ENCODE data around the gene DNAI4. TPM values are rescaled to one million over a fixed set of nuclear protein-coding genes. Genes with fewer than 3 reads are reported as not detected.
A peak's percentile ranks its signal among the peaks of the same experiment; 100 is the strongest.

DNAI4 gene
- total and polyA plus RNA-seq, 9 of the 15 experiments (the other 6 are each of a cell fraction or from before 2014, with no cell fraction given): 0.57 to 4.8 (median 2.6) TPM; not detected in 1

GRCh38 chr1:66852870-66853269, 71.8 kb downstream of the DNAI4 start:
- in situ Hi-C loops (cut with MboI) (no loop called here), intact Hi-C loops (cut with micrococcal nuclease) (no loop called here)
- Histone ChIP-seq H3K9me1 (ENCODE audit: control insufficient read depth, insufficient read depth, low read length) (no peaks in the 10 kb centered on the region), H4K20me1 (replicated peaks; ENCODE audit: control insufficient read depth, insufficient read depth, low read length) (no peaks in the 10 kb centered on the region), H3K9me3 (replicated peaks; ENCODE audit: control insufficient read depth, insufficient read depth, low read depth, low read length) (no peaks in the 10 kb centered on the region), H3K27ac (ENCODE audit: extremely low read depth, low read depth, low read length) (no peak overlapping the region), H3K79me2 (ENCODE audit: control insufficient read depth, insufficient read depth, low read length) (no peaks in the 10 kb centered on the region), H2AFZ (ENCODE audit: low read depth, low read length) (peak overlapping the region; percentile 70), H3K36me3 (ENCODE audit: control insufficient read depth, insufficient read depth, low read length) (no peaks in the 10 kb centered on the region), H3K9ac (ENCODE audit: insufficient read depth in 1 of 2, low read depth in 2 of 2, low read length in 2 of 2) (no peak overlapping the region), H3K4me2 (ENCODE audit: insufficient read depth, low read length) (no peak overlapping the region), H3K4me1 (replicated peaks in 1 of 2; ENCODE audit: control insufficient read depth in 2 of 2, insufficient read depth in 2 of 2, low read length in 2 of 2) (no peaks in the 10 kb centered on the region), H3K4me3 (no peak overlapping the region), H3K27me3 (ENCODE audit: control insufficient read depth in 2 of 2, insufficient read depth in 2 of 2, low read length in 2 of 2) (no peaks in the 10 kb centered on the region)
- no peak for TF ChIP-seq PTRF (tag; IDR thresholded peaks at IDR 0.05)
- no peak for TF ChIP-seq MBD2 (IDR thresholded peaks at IDR 0.05; ENCODE audit: borderline replicate concordance, low read depth)
- no peak for TF ChIP-seq ZNF311 (CRISPR knock-in tag; IDR thresholded peaks at IDR 0.05)
- TF ChIP-seq PML (IDR thresholded peaks at IDR 0.05; ENCODE audit: low read length): no peak
- no peak for TF ChIP-seq NCOA4 (IDR thresholded peaks at IDR 0.05; ENCODE audit: partially characterized antibody)
- TF ChIP-seq FOXJ3 (CRISPR knock-in tag; IDR thresholded peaks at IDR 0.05): no peak
- no peak for TF ChIP-seq XRCC3 (IDR thresholded peaks at IDR 0.05)
- TF ChIP-seq SMARCE1 (IDR thresholded peaks at IDR 0.05): no peak
- no peak for TF ChIP-seq CBFA2T3 (IDR thresholded peaks at IDR 0.05)
- TF ChIP-seq ZNF561 (CRISPR knock-in tag; conservative IDR thresholded peaks at IDR 0.05): no peak
- no peak for TF ChIP-seq SMARCC2 (IDR thresholded peaks at IDR 0.05; ENCODE audit: low read depth)
- no peak for TF ChIP-seq SREBF1 (IDR thresholded peaks at IDR 0.05; ENCODE audit: borderline replicate concordance, low read depth, low read length)
- TF ChIP-seq HDAC8 (tag; IDR thresholded peaks at IDR 0.05): no peak
- TF ChIP-seq NFE2L1 (tag; IDR thresholded peaks at IDR 0.05; ENCODE audit: borderline replicate concordance, low read depth): no peak
- no peak for TF ChIP-seq DEAF1 (CRISPR knock-in tag; IDR thresholded peaks at IDR 0.05)
- no peak for TF ChIP-seq XRCC5 (IDR thresholded peaks at IDR 0.05; ENCODE audit: low read depth, low read length)
- no peak for TF ChIP-seq RHOXF2B (CRISPR knock-in tag; conservative IDR thresholded peaks at IDR 0.05)
- TF ChIP-seq ELF2 (CRISPR knock-in tag; IDR thresholded peaks at IDR 0.05): no peak
- no peak for TF ChIP-seq ZNF398 (CRISPR knock-in tag; IDR thresholded peaks at IDR 0.05)
- TF ChIP-seq LEF1 (IDR thresholded peaks at IDR 0.05): no peak
- WGBS (ENCODE audit: insufficient coverage, low coverage, missing lambda C conversion rate): 19% methylated on average over 2 of the region's 2 CpGs
- ATAC-seq: peak; percentile 48
- ChIA-PET POLR2A (no interaction called here), CTCF (ENCODE audit: low intra/inter-chr PET ratio) (no interaction called here)
- no peak for DNase-seq (ENCODE audit: extremely low read depth in 1 of 4, low spot score in 3 of 4)
- no TSS peak for BruUV-seq (replicated peaks)
- FAIRE-seq: no peak
